Esophagus muscularis mucosa (tissue), 4 donors: ENCODE data around the gene RAB20. TPM values are rescaled to one million over a fixed set of nuclear protein-coding genes. Genes with fewer than 3 reads are reported as not detected.

Experiments used
- DNase-seq: peaks from one replicate; pipeline ENCODE4 v3.0.0-alpha.2; 2017; ENCODE audit errors: extremely low spot score
- H3K27ac ChIP-seq, 4 donors: fragments of 200-600 bp; sonication (generic); replicated peaks in 1 of 4; 1 replicate in 3 of 4; 2 replicates in 1 of 4; pipeline ENCODE4 v1.5.1; 2016 to 2019; ENCODE audit warnings: mild to moderate bottlenecking in 1 of 4
- H3K27me3 ChIP-seq, 4 donors: fragments of 200-600 bp; sonication (generic); one replicate each; pipeline versions ENCODE4 v1.5.1 to v1.6.0; 2016 to 2019
- H3K36me3 ChIP-seq, 4 donors: fragments of 200-600 bp; sonication (generic); one replicate each; pipeline ENCODE4 v1.5.1; 2016 to 2019
- H3K4me1 ChIP-seq, 4 donors: fragments of 200-600 bp; sonication (generic); one replicate each; pipeline ENCODE4 v1.5.1; 2016 to 2019
- H3K4me3 ChIP-seq, 4 donors: fragments of 200-600 bp; sonication (generic); 1 replicate in 2 of 4; 2 replicates in 2 of 4; pipeline ENCODE4 v1.5.1; 2016 to 2019; ENCODE audit warnings: mild to moderate bottlenecking in 4 of 4, moderate library complexity in 1 of 4
- H3K9me3 ChIP-seq, 4 donors: fragments of 200-600 bp; sonication (generic); 1 replicate in 3 of 4; 2 replicates in 1 of 4; pipeline ENCODE4 v1.5.1; 2016 to 2019
- EP300 ChIP-seq: sonication (generic); formaldehyde crosslinking; IDR thresholded peaks from one replicate; pipeline ENCODE4 v1.6.1; 2017; ENCODE audit warnings: antibody characterized with exemption
- POLR2A ChIP-seq: fragments of 450-650 bp; IDR thresholded peaks from one replicate; pipeline ENCODE4 v1.6.1; 2017; ENCODE audit warnings: antibody characterized with exemption, moderate library complexity, mild to moderate bottlenecking, low read depth
- POLR2AphosphoS5 ChIP-seq, 2 donors: sonication (generic); formaldehyde crosslinking; IDR thresholded peaks; one replicate each; pipeline ENCODE4 v1.6.1; 2017; ENCODE audit warnings: antibody characterized with exemption in 2 of 2
- WGBS: methylation state at CpG from one replicate; pipeline ENCODE4 v1.1.5; 2018; 5-methylcytosine and 5-hydroxymethylcytosine counted together
- intact Hi-C: fragments of 100-400 bp; cut with DNase I; formaldehyde crosslinking; loops from one replicate; pipeline ENCODE4 v1.15.1; 2023
- total RNA-seq, 4 donors: library from RNA; depleted of rRNA; stranded (reverse); fragments of >200 nt; gene quantifications; one replicate each; pipeline versions ENCODE4 v1.1.0 to v1.2.1, GENCODE V29; 2016
- TF ChIP-seq, protein P1 (sequence below), 3 experiments: fragments of 200-600 bp in 2 of 3; fragments of 450-650 bp in 1 of 3; sonication (generic) in 2 of 3; IDR thresholded peaks; one replicate each; pipeline ENCODE4 v1.5.1; 2017 to 2019; ENCODE audit warnings: antibody characterized with exemption in 3 of 3, mild to moderate bottlenecking in 2 of 3, moderate library complexity in 1 of 3

Gene RAB20
- total RNA-seq, 4 donors from 2014 or later: 10.9 to 40.6 (median 15.4) TPM

DNA sequence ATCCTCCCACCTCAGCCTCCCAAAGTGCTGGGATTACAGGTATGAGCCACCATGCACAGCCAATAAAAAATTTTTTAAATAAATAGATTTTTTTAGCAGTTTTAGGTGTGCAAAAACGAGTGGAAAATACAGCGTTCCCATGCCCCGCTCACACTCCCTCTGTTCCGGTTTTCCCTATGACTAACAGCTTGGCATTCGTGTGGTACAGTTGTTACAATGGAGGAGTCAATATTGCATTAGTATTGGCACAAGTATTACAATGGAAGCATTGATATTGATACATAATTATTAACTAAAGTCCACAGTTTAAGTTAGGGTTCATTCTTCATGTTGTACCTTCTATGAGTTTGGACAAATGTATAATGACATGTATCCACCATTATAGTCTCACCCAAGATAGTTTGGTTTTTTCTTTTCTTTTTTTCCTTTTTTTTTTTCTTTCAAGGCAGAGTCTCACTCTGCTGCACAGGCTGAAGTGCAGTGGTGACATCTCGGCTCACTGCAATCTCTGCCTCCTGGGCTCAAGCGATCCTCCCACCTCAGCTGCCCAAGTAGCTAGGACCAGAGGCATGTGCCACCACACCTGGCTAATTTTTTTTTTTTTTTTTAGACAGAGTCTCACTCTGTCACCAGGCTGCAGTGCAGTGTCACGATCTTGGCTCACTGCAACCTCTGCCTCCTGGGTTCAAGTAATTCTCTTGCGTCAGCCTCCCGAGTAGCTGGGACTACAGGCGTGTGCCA, 15.4 kb upstream of the RAB20 start:
- WGBS: 91% methylated on average over 11 of the region's 11 CpGs
- DNase-seq: no peak
- no peak overlapping the region for H3K4me3 ChIP-seq
- intact Hi-C loops: no loop called here
- peaks cover 0 to 28% (median 2%) of the 10 kb centered on the region in 4 donors for H3K27me3 ChIP-seq
- H3K27ac ChIP-seq: no peak overlapping the region
- H3K36me3 ChIP-seq: no peaks in the 10 kb centered on the region
- H3K9me3 ChIP-seq: no peaks in the 10 kb centered on the region
- peaks cover 0 to 5% (median 0%) of the 10 kb centered on the region in 4 donors for H3K4me1 ChIP-seq
- no peak for TF ChIP-seq EP300
- no peak for TF ChIP-seq POLR2A
- TF ChIP-seq, protein P1, sequence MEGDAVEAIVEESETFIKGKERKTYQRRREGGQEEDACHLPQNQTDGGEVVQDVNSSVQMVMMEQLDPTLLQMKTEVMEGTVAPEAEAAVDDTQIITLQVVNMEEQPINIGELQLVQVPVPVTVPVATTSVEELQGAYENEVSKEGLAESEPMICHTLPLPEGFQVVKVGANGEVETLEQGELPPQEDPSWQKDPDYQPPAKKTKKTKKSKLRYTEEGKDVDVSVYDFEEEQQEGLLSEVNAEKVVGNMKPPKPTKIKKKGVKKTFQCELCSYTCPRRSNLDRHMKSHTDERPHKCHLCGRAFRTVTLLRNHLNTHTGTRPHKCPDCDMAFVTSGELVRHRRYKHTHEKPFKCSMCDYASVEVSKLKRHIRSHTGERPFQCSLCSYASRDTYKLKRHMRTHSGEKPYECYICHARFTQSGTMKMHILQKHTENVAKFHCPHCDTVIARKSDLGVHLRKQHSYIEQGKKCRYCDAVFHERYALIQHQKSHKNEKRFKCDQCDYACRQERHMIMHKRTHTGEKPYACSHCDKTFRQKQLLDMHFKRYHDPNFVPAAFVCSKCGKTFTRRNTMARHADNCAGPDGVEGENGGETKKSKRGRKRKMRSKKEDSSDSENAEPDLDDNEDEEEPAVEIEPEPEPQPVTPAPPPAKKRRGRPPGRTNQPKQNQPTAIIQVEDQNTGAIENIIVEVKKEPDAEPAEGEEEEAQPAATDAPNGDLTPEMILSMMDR (IDR thresholded peaks at IDR 0.05): no peak

DNA sequence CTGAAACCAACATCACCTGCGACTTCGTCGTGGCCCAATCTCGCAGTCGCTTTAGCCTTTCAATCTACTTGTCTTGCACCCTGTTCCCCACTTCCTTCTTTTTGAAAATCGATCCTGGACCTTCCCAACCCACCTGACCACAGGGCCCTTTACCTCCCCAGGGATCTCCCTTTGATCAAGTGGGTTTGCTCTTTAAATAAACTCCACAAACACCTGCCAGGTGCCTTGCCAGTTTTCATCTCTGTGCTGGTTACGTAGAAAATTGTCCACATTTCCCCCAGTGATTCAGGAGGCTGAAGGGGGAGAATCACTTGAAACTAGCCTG, 14.5 kb upstream of the RAB20 start:
- Histone ChIP-seq H3K4me1 (peaks cover 0 to 5% (median 0%) of the 10 kb centered on the region in 4 donors), H3K36me3 (no peaks in the 10 kb centered on the region), H3K27me3 (peaks cover 0 to 32% (median 2%) of the 10 kb centered on the region in 4 donors), H3K27ac (no peak overlapping the region), H3K4me3 (no peak overlapping the region), H3K9me3 (no peaks in the 10 kb centered on the region)
- TF ChIP-seq, protein P1 (IDR thresholded peaks at IDR 0.05): no peak
- no peak for TF ChIP-seq EP300
- no peak for TF ChIP-seq POLR2AphosphoS5 (IDR thresholded peaks at IDR 0.05)
- no peak for TF ChIP-seq POLR2A
- intact Hi-C loops: no loop called here
- no peak for DNase-seq
- 76% methylated on average over 7 of the region's 7 CpGs for WGBS

DNA sequence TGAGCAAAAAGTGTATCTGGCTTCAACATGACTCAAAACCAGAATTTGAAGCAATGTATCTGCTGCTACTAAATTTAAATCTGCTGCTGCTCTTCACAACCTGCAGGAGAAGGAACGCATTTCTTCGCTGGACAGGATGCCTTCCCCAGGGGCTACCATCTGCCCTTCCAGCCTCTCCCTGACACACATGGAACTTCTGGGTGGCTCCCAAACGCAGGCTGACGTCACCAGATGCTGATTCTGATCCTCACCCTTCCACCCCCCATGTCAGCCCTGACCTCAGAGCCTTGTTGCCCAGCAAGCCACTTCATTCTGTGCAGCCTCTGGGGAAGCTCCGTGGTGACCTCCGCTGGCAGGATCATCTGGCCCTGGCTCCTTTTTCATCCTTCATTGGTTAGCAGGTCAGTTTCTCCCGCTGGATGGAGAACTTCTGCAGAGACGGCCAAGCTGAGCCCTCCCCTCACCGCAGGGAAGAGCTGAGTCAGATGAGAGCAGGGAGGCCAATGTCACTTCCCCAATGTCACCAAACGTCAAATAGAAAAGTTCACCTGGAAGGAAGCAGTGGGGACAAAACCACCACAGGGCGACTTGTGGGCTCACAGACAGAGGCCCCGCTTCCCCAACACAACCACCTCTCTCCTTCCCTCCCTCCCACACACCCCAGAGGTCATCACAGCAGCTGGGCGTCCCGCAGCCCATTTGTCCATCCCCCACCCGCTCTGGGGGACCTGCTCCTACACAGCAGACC, 14.0 kb upstream of the RAB20 start:
- Histone ChIP-seq H3K36me3 (no peaks in the 10 kb centered on the region), H3K27me3 (peaks cover 0 to 32% (median 2%) of the 10 kb centered on the region in 4 donors), H3K27ac (no peak overlapping the region), H3K4me1 (peaks cover 0 to 5% (median 0%) of the 10 kb centered on the region in 4 donors), H3K4me3 (no peak overlapping the region), H3K9me3 (no peaks in the 10 kb centered on the region)
- 59% methylated on average over 10 of the region's 15 CpGs for WGBS
- no peak for DNase-seq
- intact Hi-C loops: no loop called here
- no peak for TF ChIP-seq POLR2A
- no peak for TF ChIP-seq EP300
- no peak for TF ChIP-seq POLR2AphosphoS5 (IDR thresholded peaks at IDR 0.05)
- TF ChIP-seq, protein P1 (IDR thresholded peaks at IDR 0.05): no peak

DNA sequence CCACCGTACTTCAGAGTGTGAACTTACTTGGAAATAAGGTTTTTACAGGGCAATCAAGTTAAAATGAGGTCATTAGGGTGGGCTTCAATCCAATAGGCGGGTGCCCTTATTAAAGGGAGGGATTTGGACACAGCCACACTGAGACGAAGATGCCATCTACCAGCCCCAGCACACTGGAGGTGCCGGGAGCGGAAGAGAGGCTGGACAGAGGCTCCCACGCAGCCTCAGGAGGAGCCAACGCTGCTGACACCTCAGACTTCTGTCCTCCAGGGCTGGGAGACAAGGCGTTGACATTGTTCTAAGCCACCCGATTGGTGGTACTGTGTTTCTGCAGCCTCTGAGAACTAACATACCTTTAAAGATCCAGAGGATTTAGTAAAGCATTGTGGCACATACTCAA, 12.6 kb upstream of the RAB20 start:
- H3K27ac ChIP-seq: no peak overlapping the region
- no peaks in the 10 kb centered on the region for H3K36me3 ChIP-seq
- H3K4me3 ChIP-seq: no peak overlapping the region
- TF ChIP-seq EP300: no peak
- no peak for TF ChIP-seq POLR2A
- TF ChIP-seq POLR2AphosphoS5 (IDR thresholded peaks at IDR 0.05): no peak
- TF ChIP-seq, protein P1 (IDR thresholded peaks at IDR 0.05): no peak
- H3K9me3 ChIP-seq: no peaks in the 10 kb centered on the region
- intact Hi-C loops: no loop called here
- 65% methylated on average over 6 of the region's 9 CpGs for WGBS
- peaks cover 0 to 5% (median 0%) of the 10 kb centered on the region in 4 donors for H3K4me1 ChIP-seq
- H3K27me3 ChIP-seq: peaks cover 0 to 32% (median 2%) of the 10 kb centered on the region in 4 donors
- DNase-seq: no peak
